ENCODE measurements around the gene MAP7. TPM values are rescaled to one million over a fixed set of nuclear protein-coding genes. Genes with fewer than 3 reads are reported as not detected.

The MAP7 gene
- total RNA-seq, 4 donors from 2014 or later: 40.6 to 61.3 (median 46.6) TPM

DNA sequence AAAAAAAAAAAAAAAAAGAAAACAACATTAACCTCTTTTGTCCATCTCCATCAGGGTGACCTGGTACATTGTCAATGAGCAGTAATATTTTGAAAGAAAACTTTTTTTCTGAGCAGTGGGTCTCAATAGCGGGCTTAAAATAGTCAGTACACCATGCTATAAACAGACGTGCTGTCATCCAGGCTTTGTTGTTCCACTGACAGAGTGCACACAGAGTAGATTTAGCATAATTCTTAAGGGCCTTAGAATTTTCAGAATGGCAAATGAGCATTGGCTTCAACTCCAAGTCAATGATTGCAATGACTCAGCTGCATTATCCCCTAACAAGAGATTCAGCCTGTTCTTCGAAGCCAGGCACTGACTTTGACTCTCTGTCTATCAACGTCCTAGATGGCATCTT is 35.6 kb downstream of the MAP7 start:
- WGBS, 2 donors (ENCODE audit: low coverage in 1 of 2): 86 to 87% methylated on average over 3 to 4 of the region's 4 CpGs
- in situ Hi-C loops (cut with MboI; ENCODE audit: low pct_ligation_motif_present in 1 of 4, low pct_unique_long_range_greater_than_20kb in 1 of 4, low sequenced_read_pairs in 3 of 4): no loop called here
- Histone ChIP-seq H3K27me3 (no peaks in the 10 kb centered on the region), H3K36me3 (no peaks in the 10 kb centered on the region), H3K9me3 (no peaks in the 10 kb centered on the region), H3K4me1 (peaks cover 7 to 25% (median 13%) of the 10 kb centered on the region in 4 donors), H3K27ac (no peak overlapping the region), H3K4me3 (no peak overlapping the region)
- no peak for DNase-seq
- TF ChIP-seq, protein P1, sequence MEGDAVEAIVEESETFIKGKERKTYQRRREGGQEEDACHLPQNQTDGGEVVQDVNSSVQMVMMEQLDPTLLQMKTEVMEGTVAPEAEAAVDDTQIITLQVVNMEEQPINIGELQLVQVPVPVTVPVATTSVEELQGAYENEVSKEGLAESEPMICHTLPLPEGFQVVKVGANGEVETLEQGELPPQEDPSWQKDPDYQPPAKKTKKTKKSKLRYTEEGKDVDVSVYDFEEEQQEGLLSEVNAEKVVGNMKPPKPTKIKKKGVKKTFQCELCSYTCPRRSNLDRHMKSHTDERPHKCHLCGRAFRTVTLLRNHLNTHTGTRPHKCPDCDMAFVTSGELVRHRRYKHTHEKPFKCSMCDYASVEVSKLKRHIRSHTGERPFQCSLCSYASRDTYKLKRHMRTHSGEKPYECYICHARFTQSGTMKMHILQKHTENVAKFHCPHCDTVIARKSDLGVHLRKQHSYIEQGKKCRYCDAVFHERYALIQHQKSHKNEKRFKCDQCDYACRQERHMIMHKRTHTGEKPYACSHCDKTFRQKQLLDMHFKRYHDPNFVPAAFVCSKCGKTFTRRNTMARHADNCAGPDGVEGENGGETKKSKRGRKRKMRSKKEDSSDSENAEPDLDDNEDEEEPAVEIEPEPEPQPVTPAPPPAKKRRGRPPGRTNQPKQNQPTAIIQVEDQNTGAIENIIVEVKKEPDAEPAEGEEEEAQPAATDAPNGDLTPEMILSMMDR (IDR thresholded peaks at IDR 0.05): no peak
- TF ChIP-seq POLR2AphosphoS5 (IDR thresholded peaks at IDR 0.05) (no peak), POLR2A (IDR thresholded peaks at IDR 0.05) (no peak), EP300 (IDR thresholded peaks at IDR 0.05; ENCODE audit: low read depth) (no peak)
- intact Hi-C loops (cut with DNase I; ENCODE audit: low total_unique reads): no loop called here

DNA sequence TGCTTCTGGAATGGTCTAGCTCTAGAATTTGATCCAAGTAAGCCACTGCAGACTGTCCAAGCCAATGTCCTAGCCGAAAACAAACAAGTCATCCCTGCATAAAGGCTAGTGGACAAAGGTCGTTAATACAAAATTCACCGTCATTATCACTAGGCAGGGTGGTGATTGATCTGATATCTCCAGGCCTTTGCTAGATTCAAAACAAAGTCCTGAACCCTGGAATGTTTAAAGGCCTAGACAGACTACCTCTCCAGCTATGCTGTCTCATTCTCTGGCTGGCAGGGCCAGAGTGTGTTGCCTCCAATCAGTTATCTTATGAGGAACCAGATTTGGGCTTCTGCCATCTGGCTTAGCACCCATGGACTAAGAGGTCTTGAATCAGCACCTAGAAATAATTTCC is 38.3 kb downstream of the MAP7 start:
- in situ Hi-C loops (cut with MboI; ENCODE audit: low pct_ligation_motif_present in 1 of 4, low pct_unique_long_range_greater_than_20kb in 1 of 4, low sequenced_read_pairs in 3 of 4): no loop called here

DNA sequence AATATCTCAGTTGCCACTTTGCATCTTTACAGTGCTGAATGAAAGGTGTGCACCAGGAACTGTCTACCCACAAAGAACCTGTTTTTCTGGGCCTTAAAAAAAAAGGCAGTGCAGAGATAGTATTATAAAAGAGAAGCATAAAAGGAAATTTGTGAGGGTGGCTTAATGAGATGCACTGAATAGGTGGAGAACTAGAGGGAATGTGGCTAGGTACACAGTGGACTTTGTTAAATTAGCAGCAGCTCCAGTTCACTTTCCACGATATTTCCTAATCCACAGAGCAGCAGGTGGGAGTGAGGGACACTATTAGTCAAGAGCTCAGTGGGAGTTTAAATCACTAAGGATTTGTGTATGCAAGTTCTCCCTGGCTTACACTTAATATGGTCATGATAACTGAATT is 38.8 kb downstream of the MAP7 start:
- no peaks in the 10 kb centered on the region for H3K9me3 ChIP-seq
- intact Hi-C loops (cut with DNase I; ENCODE audit: low total_unique reads) (no loop called here), in situ Hi-C loops (cut with MboI; ENCODE audit: low pct_ligation_motif_present in 1 of 4, low pct_unique_long_range_greater_than_20kb in 1 of 4, low sequenced_read_pairs in 3 of 4) (no loop called here)
- WGBS, 2 donors (ENCODE audit: low coverage in 1 of 2): 57 to 60% methylated on average over 1 of the region's 1 CpG
- no peak overlapping the region for H3K27ac ChIP-seq
- no peaks in the 10 kb centered on the region for H3K27me3 ChIP-seq
- no peaks in the 10 kb centered on the region for H3K36me3 ChIP-seq
- no peak for DNase-seq
- peaks cover 7 to 30% (median 16%) of the 10 kb centered on the region in 4 donors for H3K4me1 ChIP-seq
- H3K4me3 ChIP-seq: no peak overlapping the region
- TF ChIP-seq POLR2A (IDR thresholded peaks at IDR 0.05) (no peak), POLR2AphosphoS5 (IDR thresholded peaks at IDR 0.05) (no peak), EP300 (IDR thresholded peaks at IDR 0.05; ENCODE audit: low read depth) (no peak)
- TF ChIP-seq, protein P1 (IDR thresholded peaks at IDR 0.05): no peak

More for the DNA sequence above, 38.3 kb downstream of the MAP7 start:
- Histone ChIP-seq H3K27me3 (no peaks in the 10 kb centered on the region), H3K27ac (no peak overlapping the region), H3K36me3 (no peaks in the 10 kb centered on the region), H3K4me3 (no peak overlapping the region), H3K4me1 (peaks cover 7 to 30% (median 16%) of the 10 kb centered on the region in 4 donors), H3K9me3 (no peaks in the 10 kb centered on the region)
- intact Hi-C loops (cut with DNase I; ENCODE audit: low total_unique reads): no loop called here
- TF ChIP-seq, protein P1 (IDR thresholded peaks at IDR 0.05): no peak
- no peak for TF ChIP-seq POLR2A (IDR thresholded peaks at IDR 0.05)
- no peak for TF ChIP-seq EP300 (IDR thresholded peaks at IDR 0.05; ENCODE audit: low read depth)
- no peak for TF ChIP-seq POLR2AphosphoS5 (IDR thresholded peaks at IDR 0.05)
- DNase-seq: no peak
- 52 to 57% methylated on average over 3 of the region's 3 CpGs for WGBS, 2 donors (ENCODE audit: low coverage in 1 of 2)

DNA sequence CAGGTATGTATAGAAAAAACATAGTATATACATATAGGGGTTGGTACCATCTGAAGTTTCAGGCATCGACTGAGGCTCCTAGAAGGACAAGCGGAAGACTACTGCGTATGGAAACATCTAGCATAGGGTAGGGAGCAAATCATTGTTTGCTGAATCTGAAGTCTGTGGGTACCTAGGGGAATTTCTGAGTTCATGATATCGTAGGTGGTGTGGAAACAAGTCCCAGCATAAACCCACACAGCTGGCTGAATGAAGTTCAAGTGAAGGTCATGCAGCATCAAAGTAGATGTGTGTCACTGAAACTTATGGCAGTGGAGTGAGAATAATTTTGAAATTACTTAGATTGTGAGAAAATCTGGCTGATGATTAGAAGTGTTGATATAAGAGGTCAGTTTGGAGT is 39.4 kb downstream of the MAP7 start:
- Histone ChIP-seq H3K9me3 (no peaks in the 10 kb centered on the region), H3K36me3 (no peaks in the 10 kb centered on the region), H3K27ac (no peak overlapping the region), H3K27me3 (no peaks in the 10 kb centered on the region), H3K4me1 (peaks cover 7 to 30% (median 16%) of the 10 kb centered on the region in 4 donors), H3K4me3 (no peak overlapping the region)
- intact Hi-C loops (cut with DNase I; ENCODE audit: low total_unique reads): no loop called here
- TF ChIP-seq, protein P1 (IDR thresholded peaks at IDR 0.05): no peak
- TF ChIP-seq EP300 (IDR thresholded peaks at IDR 0.05; ENCODE audit: low read depth) (no peak), POLR2AphosphoS5 (IDR thresholded peaks at IDR 0.05) (no peak), POLR2A (IDR thresholded peaks at IDR 0.05) (no peak)
- in situ Hi-C loops (cut with MboI; ENCODE audit: low pct_ligation_motif_present in 1 of 4, low pct_unique_long_range_greater_than_20kb in 1 of 4, low sequenced_read_pairs in 3 of 4): no loop called here
- WGBS, 2 donors (ENCODE audit: low coverage in 1 of 2): 75 to 80% methylated on average over 1 to 4 of the region's 4 CpGs
- no peak for DNase-seq

Measured in transverse colon (tissue), 4 donors.